ENCODE data around the gene RYR2. TPM values are rescaled to one million over a fixed set of nuclear protein-coding genes. Genes with fewer than 3 reads are reported as not detected.
A peak's percentile ranks its signal among the peaks of the same experiment; 100 is the strongest.

The RYR2 gene
- total and polyA plus RNA-seq, 7 donors = under 0.01 to 22.4 (median 6.1) TPM

- Histone ChIP-seq H3K36me3 (no peaks in the 10 kb centered on the region), H3K27ac (peak overlapping the region; percentile 67 to 90 (median 78)), H3K4me1 (peaks cover 0 to 27% (median 21%) of the 10 kb centered on the region in 4 donors), H3K9me3 (no peaks in the 10 kb centered on the region), H3K27me3 (no peaks in the 10 kb centered on the region), H3K4me3 (no peak overlapping the region)
- WGBS, 2 donors = 62 to 88% methylated on average over 5 of the region's 5 CpGs
- no peak for DNase-seq
- TF ChIP-seq EP300 (IDR thresholded peaks at IDR 0.05) (no peak), POLR2AphosphoS5 (IDR thresholded peaks at IDR 0.05) (no peak), POLR2A (IDR thresholded peaks at IDR 0.05) (no peak), CTCF (IDR thresholded peaks at IDR 0.05) (no peak)
- intact Hi-C loops (cut with DNase I) = loop anchor here (10.0 kb wide), 1 partner anchor 118 kb away; no protein-coding TSS in a partner anchor
Measured at GRCh38 chr1:237012361-237012760, 29.6 kb upstream of the RYR2 start.

- WGBS, 2 donors = 11 to 61% methylated on average over 15 of the region's 15 CpGs
- TF ChIP-seq CTCF (IDR thresholded peaks at IDR 0.05) (no peak), POLR2A (IDR thresholded peaks at IDR 0.05) (no peak), POLR2AphosphoS5 (IDR thresholded peaks at IDR 0.05) (peak in 3 of 4 donors; percentile 4 to 75 (median 44)), EP300 (IDR thresholded peaks at IDR 0.05) (peak in 2 of 4 donors; percentile 20 to 29)
- no peaks in the 10 kb centered on the region for H3K36me3 ChIP-seq
- H3K9me3 ChIP-seq = no peaks in the 10 kb centered on the region
- DNase-seq = peak; percentile 84
- no peaks in the 10 kb centered on the region for H3K27me3 ChIP-seq
- H3K27ac ChIP-seq = peak overlapping the region; percentile 67 to 90 (median 78)
- H3K4me1 ChIP-seq = peaks cover 0 to 27% (median 21%) of the 10 kb centered on the region in 4 donors
- intact Hi-C loops (cut with DNase I) = loop anchor here (10.0 kb wide), 1 partner anchor 118 kb away; no protein-coding TSS in a partner anchor
- peak overlapping the region in 1 of 4 donors; percentile 14 for H3K4me3 ChIP-seq
Measured at GRCh38 chr1:237012788-237013383, 29.1 kb upstream of the RYR2 start.

- H3K4me3 ChIP-seq = no peak overlapping the region
- peak overlapping the region; percentile 67 to 90 (median 78) for H3K27ac ChIP-seq
- H3K27me3 ChIP-seq = no peaks in the 10 kb centered on the region
- DNase-seq = no peak
- H3K9me3 ChIP-seq = no peaks in the 10 kb centered on the region
- H3K4me1 ChIP-seq = peaks cover 0 to 27% (median 21%) of the 10 kb centered on the region in 4 donors
- 75 to 82% methylated on average over 5 of the region's 5 CpGs for WGBS, 2 donors
- H3K36me3 ChIP-seq = no peaks in the 10 kb centered on the region
- TF ChIP-seq EP300 (IDR thresholded peaks at IDR 0.05) = no peak
- TF ChIP-seq POLR2AphosphoS5 (IDR thresholded peaks at IDR 0.05) = peak in 1 of 4 donors; percentile 13
- intact Hi-C loops (cut with DNase I) = loop anchor here (10.0 kb wide), 1 partner anchor 119 kb away; no protein-coding TSS in a partner anchor
Measured at GRCh38 chr1:237013608-237014007, 28.4 kb upstream of the RYR2 start.

- no peak for TF ChIP-seq EP300 (IDR thresholded peaks at IDR 0.05)
- no peak for TF ChIP-seq CTCF (IDR thresholded peaks at IDR 0.05)
- no peak for TF ChIP-seq POLR2AphosphoS5 (IDR thresholded peaks at IDR 0.05)
- TF ChIP-seq POLR2A (IDR thresholded peaks at IDR 0.05) = no peak
Measured at GRCh38 chr1:237016626-237017025, 25.4 kb upstream of the RYR2 start.

GRCh38 chr1:237018896-237019295 lies 23.1 kb upstream of the RYR2 start:
- Histone ChIP-seq H3K27ac (no peak overlapping the region), H3K9me3 (no peaks in the 10 kb centered on the region), H3K36me3 (no peaks in the 10 kb centered on the region), H3K4me3 (no peak overlapping the region), H3K4me1 (peaks cover 0 to 2% (median 0%) of the 10 kb centered on the region in 4 donors), H3K27me3 (no peaks in the 10 kb centered on the region)
- intact Hi-C loops (cut with DNase I) = loop anchor here (10.0 kb wide), 1 partner anchor 124 kb away; no protein-coding TSS in a partner anchor
- no peak for TF ChIP-seq CTCF (IDR thresholded peaks at IDR 0.05)
- TF ChIP-seq EP300 (IDR thresholded peaks at IDR 0.05) = no peak
- no peak for TF ChIP-seq POLR2A (IDR thresholded peaks at IDR 0.05)
- no peak for TF ChIP-seq POLR2AphosphoS5 (IDR thresholded peaks at IDR 0.05)
- DNase-seq = no peak

More at GRCh38 chr1:237016626-237017025, 25.4 kb upstream of the RYR2 start:
- WGBS, 2 donors = 63 to 89% methylated on average over 1 of the region's 1 CpG
- Histone ChIP-seq H3K27me3 (no peaks in the 10 kb centered on the region), H3K4me3 (no peak overlapping the region), H3K4me1 (peaks cover 0 to 25% (median 20%) of the 10 kb centered on the region in 4 donors), H3K36me3 (no peaks in the 10 kb centered on the region), H3K27ac (no peak overlapping the region), H3K9me3 (no peaks in the 10 kb centered on the region)
- intact Hi-C loops (cut with DNase I) = loop anchor here (10.0 kb wide), 1 partner anchor 122 kb away; no protein-coding TSS in a partner anchor
- DNase-seq = no peak
